GM23338 (cell line): Measurements from ENCODE around the gene SPACA7. TPM values are rescaled to one million over a fixed set of nuclear protein-coding genes. Genes with fewer than 3 reads are reported as not detected.

Source experiments
- ATAC-seq: fragments of 200-7000 bp; cut with Tn5 transposase; 3 replicates; pipeline ENCODE4 v1.9.1; 2020
- DNase-seq: peaks from one replicate; pipeline ENCODE4 v3.0.0-alpha.2; 2015; ENCODE audit warnings: low spot score
- H2AFZ ChIP-seq: fragments of 200-600 bp; sonication (generic); 2 replicates; pipeline ENCODE4 v1.8.0; 2016; ENCODE audit warnings: antibody characterized with exemption, mild to moderate bottlenecking, moderate library complexity
- H3F3A ChIP-seq: fragments of 200-600 bp; sonication (generic); replicated peaks from 2 replicates; pipeline ENCODE4 v1.8.0; 2017; ENCODE audit warnings: antibody characterized with exemption, mixed run types, low read depth
- H3K27ac ChIP-seq: fragments of 200-600 bp; sonication (generic); 2 replicates; pipeline ENCODE4 v1.6.1; 2016; ENCODE audit warnings: low read depth
- H3K27me3 ChIP-seq: fragments of 200-600 bp; sonication (generic); 2 replicates; pipeline ENCODE4 v1.8.0; 2016; ENCODE audit warnings: mild to moderate bottlenecking, mixed run types, moderate library complexity; ENCODE audit not compliant: insufficient read depth
- H3K36me3 ChIP-seq: fragments of 200-600 bp; sonication (generic); 2 replicates; pipeline ENCODE4 v1.8.0; 2016; ENCODE audit warnings: mild to moderate bottlenecking; ENCODE audit not compliant: insufficient read depth
- H3K4me1 ChIP-seq: fragments of 200-600 bp; sonication (generic); 2 replicates; pipeline ENCODE4 v1.8.0; 2016; ENCODE audit warnings: mild to moderate bottlenecking, moderate library complexity; ENCODE audit not compliant: insufficient read depth
- H3K4me2 ChIP-seq: fragments of 200-600 bp; sonication (generic); 2 replicates; pipeline ENCODE4 v1.7.1; 2017; ENCODE audit warnings: mixed run types
- H3K4me3 ChIP-seq: fragments of 200-600 bp; sonication (generic); 2 replicates; pipeline ENCODE4 v1.6.1; 2016; ENCODE audit warnings: mixed run types
- H3K79me2 ChIP-seq: fragments of 200-600 bp; sonication (generic); replicated peaks from 2 replicates; pipeline ENCODE4 v1.8.0; 2017; ENCODE audit warnings: mild to moderate bottlenecking; ENCODE audit not compliant: insufficient read depth
- H3K9me2 ChIP-seq: fragments of 200-600 bp; sonication (generic); 2 replicates; pipeline ENCODE4 v1.8.0; 2017; ENCODE audit not compliant: insufficient read depth
- H4K20me1 ChIP-seq: fragments of 200-600 bp; sonication (generic); replicated peaks from 2 replicates; pipeline ENCODE4 v1.8.0; 2017; ENCODE audit warnings: mild to moderate bottlenecking; ENCODE audit not compliant: insufficient read depth
- H3K27ac Mint-ChIP-seq: 2 replicates; pipeline ENCODE4 v1.8.0; 2020; ENCODE audit warnings: inconsistent platforms, mild to moderate bottlenecking, moderate library complexity, mixed read lengths
- H3K27me3 Mint-ChIP-seq: 3 replicates; pipeline ENCODE4 v1.8.0; 2022; ENCODE audit warnings: low read depth, mild to moderate bottlenecking, moderate library complexity, mixed read lengths, inconsistent platforms; ENCODE audit not compliant: insufficient read depth, poor library complexity
- H3K36me3 Mint-ChIP-seq: 3 replicates; pipeline ENCODE4 v1.8.0; 2021; ENCODE audit warnings: low read depth, mild to moderate bottlenecking, inconsistent platforms, moderate library complexity, mixed read lengths
- H3K4me1 Mint-ChIP-seq: 3 replicates; pipeline ENCODE4 v1.8.0; 2020; ENCODE audit warnings: mild to moderate bottlenecking, inconsistent platforms, mixed read lengths
- H3K4me3 Mint-ChIP-seq: 3 replicates; pipeline ENCODE4 v1.8.0; 2021; ENCODE audit warnings: moderate library complexity, mild to moderate bottlenecking, inconsistent platforms, mixed read lengths
- H3K9me3 Mint-ChIP-seq: 3 replicates; pipeline ENCODE4 v1.8.0; 2020; ENCODE audit warnings: moderate library complexity, mild to moderate bottlenecking, inconsistent platforms, mixed read lengths
- CTCF ChIP-seq, 2 experiments: fragments of 200-600 bp in 1 of 2; sonication (generic) in 1 of 2; conservative IDR thresholded peaks; 2 replicates each; pipeline versions ENCODE4 v1.5.1 to v1.6.1; 2016 to 2017; ENCODE audit warnings: antibody characterized with exemption in 2 of 2, low read depth in 2 of 2, mild to moderate bottlenecking in 2 of 2, moderate library complexity in 1 of 2
- polyA plus RNA-seq: library from polyadenylated mRNA; unstranded; fragments of >200 nt; fragmentation: Nextera tagmentation; extraction: Ambion mirVana; gene quantifications from 2 replicates; pipeline ENCODE4 v1.2.1, GENCODE V29; 2016
- total RNA-seq: library from RNA; depleted of rRNA; stranded (reverse); fragments of >200 nt; shearing (Covaris generic); gene quantifications from 2 replicates; pipeline ENCODE4 v1.2.3, GENCODE V29; 2014
- TF ChIP-seq, protein P1 (sequence below): fragments of 250-450 bp; sonication (Bioruptor Pico); IDR thresholded peaks from 2 replicates; pipeline ENCODE4 v1.5.0; 2020; ENCODE audit warnings: mild to moderate bottlenecking, moderate library complexity
- TF ChIP-seq, protein P2 (sequence below): IDR thresholded peaks from one replicate; pipeline ENCODE4 v1.6.1; 2018; ENCODE audit warnings: antibody characterized with exemption; ENCODE audit not compliant: unreplicated experiment

Gene SPACA7
- total and polyA plus RNA-seq, 2 experiments from 2014 or later, result not detected

DNA sequence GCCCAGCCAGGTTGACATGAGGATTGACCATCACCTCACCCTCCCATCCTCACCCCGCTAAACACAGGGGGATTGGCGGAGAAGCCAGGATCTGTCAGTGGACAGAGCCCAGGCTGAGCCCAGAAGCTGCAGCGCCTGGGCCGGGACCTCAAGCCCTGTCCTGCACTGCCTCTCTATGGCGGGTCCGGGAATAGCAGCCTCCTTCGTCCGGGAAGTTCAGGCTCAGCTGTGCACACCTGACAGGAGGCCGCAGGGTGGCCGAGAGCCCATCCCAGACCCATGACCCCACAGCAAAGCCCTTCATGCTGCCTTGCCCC, 67.8 kb downstream of the SPACA7 start:
- Histone ChIP-seq H3K4me1 (no peaks in the 10 kb centered on the region), H3F3A (no peaks in the 10 kb centered on the region), H2AFZ (no peak overlapping the region), H4K20me1 (no peaks in the 10 kb centered on the region), H3K79me2 (no peaks in the 10 kb centered on the region), H3K27ac (no peak overlapping the region), H3K36me3 (no peaks in the 10 kb centered on the region), H3K4me2 (0 out of 2 replicates have a peak overlapping the region, but pooled peaks have one; percentile 43), H3K9me2 (no peaks in the 10 kb centered on the region), H3K4me3 (no peak overlapping the region), H3K27me3 (no peaks in the 10 kb centered on the region)
- Mint-ChIP-seq H3K27ac (no peak overlapping the region), H3K4me3 (no peak overlapping the region), H3K9me3 (peaks cover 5% of the 10 kb centered on the region), H3K27me3 (peaks cover 15% of the 10 kb centered on the region), H3K4me1 (peaks cover 8% of the 10 kb centered on the region; the same call in 2 of the 3 replicates), H3K36me3 (no peaks in the 10 kb centered on the region)
- ATAC-seq, result peak; percentile 91
- TF ChIP-seq, protein P1, sequence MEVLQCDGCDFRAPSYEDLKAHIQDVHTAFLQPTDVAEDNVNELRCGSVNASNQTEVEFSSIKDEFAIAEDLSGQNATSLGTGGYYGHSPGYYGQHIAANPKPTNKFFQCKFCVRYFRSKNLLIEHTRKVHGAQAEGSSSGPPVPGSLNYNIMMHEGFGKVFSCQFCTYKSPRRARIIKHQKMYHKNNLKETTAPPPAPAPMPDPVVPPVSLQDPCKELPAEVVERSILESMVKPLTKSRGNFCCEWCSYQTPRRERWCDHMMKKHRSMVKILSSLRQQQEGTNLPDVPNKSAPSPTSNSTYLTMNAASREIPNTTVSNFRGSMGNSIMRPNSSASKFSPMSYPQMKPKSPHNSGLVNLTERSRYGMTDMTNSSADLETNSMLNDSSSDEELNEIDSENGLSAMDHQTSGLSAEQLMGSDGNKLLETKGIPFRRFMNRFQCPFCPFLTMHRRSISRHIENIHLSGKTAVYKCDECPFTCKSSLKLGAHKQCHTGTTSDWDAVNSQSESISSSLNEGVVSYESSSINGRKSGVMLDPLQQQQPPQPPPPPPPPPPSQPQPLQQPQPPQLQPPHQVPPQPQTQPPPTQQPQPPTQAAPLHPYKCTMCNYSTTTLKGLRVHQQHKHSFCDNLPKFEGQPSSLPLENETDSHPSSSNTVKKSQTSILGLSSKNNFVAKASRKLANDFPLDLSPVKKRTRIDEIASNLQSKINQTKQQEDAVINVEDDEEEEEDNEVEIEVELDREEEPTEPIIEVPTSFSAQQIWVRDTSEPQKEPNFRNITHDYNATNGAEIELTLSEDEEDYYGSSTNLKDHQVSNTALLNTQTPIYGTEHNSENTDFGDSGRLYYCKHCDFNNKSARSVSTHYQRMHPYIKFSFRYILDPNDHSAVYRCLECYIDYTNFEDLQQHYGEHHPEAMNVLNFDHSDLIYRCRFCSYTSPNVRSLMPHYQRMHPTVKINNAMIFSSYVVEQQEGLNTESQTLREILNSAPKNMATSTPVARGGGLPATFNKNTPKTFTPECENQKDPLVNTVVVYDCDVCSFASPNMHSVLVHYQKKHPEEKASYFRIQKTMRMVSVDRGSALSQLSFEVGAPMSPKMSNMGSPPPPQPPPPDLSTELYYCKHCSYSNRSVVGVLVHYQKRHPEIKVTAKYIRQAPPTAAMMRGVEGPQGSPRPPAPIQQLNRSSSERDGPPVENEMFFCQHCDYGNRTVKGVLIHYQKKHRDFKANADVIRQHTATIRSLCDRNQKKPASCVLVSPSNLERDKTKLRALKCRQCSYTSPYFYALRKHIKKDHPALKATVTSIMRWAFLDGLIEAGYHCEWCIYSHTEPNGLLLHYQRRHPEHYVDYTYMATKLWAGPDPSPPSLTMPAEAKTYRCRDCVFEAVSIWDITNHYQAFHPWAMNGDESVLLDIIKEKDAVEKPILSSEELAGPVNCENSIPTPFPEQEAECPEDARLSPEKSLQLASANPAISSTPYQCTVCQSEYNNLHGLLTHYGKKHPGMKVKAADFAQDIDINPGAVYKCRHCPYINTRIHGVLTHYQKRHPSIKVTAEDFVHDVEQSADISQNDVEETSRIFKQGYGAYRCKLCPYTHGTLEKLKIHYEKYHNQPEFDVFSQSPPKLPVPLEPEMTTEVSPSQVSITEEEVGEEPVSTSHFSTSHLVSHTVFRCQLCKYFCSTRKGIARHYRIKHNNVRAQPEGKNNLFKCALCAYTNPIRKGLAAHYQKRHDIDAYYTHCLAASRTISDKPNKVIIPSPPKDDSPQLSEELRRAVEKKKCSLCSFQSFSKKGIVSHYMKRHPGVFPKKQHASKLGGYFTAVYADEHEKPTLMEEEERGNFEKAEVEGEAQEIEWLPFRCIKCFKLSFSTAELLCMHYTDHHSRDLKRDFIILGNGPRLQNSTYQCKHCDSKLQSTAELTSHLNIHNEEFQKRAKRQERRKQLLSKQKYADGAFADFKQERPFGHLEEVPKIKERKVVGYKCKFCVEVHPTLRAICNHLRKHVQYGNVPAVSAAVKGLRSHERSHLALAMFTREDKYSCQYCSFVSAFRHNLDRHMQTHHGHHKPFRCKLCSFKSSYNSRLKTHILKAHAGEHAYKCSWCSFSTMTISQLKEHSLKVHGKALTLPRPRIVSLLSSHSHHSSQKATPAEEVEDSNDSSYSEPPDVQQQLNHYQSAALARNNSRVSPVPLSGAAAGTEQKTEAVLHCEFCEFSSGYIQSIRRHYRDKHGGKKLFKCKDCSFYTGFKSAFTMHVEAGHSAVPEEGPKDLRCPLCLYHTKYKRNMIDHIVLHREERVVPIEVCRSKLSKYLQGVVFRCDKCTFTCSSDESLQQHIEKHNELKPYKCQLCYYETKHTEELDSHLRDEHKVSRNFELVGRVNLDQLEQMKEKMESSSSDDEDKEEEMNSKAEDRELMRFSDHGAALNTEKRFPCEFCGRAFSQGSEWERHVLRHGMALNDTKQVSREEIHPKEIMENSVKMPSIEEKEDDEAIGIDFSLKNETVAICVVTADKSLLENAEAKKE, result no peak
- TF ChIP-seq CTCF (conservative IDR thresholded peaks at IDR 0.05; ENCODE audit: low read depth in 2 of 2), result peak; percentile 81 to 98
- TF ChIP-seq, protein P2, sequence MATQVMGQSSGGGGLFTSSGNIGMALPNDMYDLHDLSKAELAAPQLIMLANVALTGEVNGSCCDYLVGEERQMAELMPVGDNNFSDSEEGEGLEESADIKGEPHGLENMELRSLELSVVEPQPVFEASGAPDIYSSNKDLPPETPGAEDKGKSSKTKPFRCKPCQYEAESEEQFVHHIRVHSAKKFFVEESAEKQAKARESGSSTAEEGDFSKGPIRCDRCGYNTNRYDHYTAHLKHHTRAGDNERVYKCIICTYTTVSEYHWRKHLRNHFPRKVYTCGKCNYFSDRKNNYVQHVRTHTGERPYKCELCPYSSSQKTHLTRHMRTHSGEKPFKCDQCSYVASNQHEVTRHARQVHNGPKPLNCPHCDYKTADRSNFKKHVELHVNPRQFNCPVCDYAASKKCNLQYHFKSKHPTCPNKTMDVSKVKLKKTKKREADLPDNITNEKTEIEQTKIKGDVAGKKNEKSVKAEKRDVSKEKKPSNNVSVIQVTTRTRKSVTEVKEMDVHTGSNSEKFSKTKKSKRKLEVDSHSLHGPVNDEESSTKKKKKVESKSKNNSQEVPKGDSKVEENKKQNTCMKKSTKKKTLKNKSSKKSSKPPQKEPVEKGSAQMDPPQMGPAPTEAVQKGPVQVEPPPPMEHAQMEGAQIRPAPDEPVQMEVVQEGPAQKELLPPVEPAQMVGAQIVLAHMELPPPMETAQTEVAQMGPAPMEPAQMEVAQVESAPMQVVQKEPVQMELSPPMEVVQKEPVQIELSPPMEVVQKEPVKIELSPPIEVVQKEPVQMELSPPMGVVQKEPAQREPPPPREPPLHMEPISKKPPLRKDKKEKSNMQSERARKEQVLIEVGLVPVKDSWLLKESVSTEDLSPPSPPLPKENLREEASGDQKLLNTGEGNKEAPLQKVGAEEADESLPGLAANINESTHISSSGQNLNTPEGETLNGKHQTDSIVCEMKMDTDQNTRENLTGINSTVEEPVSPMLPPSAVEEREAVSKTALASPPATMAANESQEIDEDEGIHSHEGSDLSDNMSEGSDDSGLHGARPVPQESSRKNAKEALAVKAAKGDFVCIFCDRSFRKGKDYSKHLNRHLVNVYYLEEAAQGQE, result peak; percentile 34
- DNase-seq, result peak; percentile 90
